22Rv1 (cell line): ENCODE measurements around the gene HOXA13.

Experiments
- CTCF ChIP-seq: fragments of 450-650 bp; IDR thresholded peaks from 2 replicates; pipeline ENCODE4 v1.5.1; 2017; ENCODE audit warnings: mild to moderate bottlenecking
- ZFX ChIP-seq: fragments of 450-650 bp; IDR thresholded peaks from 2 replicates; pipeline ENCODE4 v1.6.1; 2017; ENCODE audit warnings: antibody characterized with exemption, borderline replicate concordance

- TF ChIP-seq CTCF (no peak), ZFX (no peak)
Observed at GRCh38 chr7:27148756-27149641, 50.9 kb downstream of the HOXA13 start.
